VCaP (cell line): ENCODE data around the gene WRAP73.

Experiments
- H3K27ac ChIP-seq: fragments of 450-650 bp; 2 replicates; pipeline ENCODE4 v1.5.1; 2017
- TF ChIP-seq, protein P1 (sequence below): fragments of 450-650 bp; conservative IDR thresholded peaks from 2 replicates; pipeline ENCODE4 v1.5.1; 2017; ENCODE audit warnings: mild to moderate bottlenecking, moderate library complexity

Gene WRAP73

DNA sequence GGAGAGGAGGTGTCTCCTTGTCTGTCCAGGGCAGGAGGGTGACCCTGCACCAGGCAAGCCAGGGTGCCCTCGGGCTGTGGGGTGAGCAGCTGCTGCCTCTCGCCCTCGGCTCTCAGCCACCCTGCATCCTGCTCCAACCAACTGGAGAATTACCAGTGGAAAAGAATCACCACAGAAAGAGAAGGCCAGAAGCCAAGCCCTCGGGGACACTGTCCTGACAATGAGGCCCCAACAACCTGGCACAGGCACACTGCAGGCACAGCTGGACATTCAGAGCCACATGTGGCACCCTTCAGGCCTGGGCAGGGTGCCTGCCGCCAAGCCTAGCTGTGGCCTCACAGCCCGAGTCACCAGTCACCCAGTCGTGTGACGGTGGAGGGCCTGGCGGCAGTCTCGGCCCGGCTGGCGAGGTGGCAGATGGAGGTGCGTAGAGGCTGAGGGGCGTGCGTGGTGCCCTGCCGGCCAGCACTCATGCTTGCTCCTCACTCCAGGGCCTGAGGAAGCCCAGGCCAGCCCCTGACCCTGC is 50.6 kb downstream of the WRAP73 start:
- TF ChIP-seq, protein P1, sequence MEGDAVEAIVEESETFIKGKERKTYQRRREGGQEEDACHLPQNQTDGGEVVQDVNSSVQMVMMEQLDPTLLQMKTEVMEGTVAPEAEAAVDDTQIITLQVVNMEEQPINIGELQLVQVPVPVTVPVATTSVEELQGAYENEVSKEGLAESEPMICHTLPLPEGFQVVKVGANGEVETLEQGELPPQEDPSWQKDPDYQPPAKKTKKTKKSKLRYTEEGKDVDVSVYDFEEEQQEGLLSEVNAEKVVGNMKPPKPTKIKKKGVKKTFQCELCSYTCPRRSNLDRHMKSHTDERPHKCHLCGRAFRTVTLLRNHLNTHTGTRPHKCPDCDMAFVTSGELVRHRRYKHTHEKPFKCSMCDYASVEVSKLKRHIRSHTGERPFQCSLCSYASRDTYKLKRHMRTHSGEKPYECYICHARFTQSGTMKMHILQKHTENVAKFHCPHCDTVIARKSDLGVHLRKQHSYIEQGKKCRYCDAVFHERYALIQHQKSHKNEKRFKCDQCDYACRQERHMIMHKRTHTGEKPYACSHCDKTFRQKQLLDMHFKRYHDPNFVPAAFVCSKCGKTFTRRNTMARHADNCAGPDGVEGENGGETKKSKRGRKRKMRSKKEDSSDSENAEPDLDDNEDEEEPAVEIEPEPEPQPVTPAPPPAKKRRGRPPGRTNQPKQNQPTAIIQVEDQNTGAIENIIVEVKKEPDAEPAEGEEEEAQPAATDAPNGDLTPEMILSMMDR, result no peak

DNA sequence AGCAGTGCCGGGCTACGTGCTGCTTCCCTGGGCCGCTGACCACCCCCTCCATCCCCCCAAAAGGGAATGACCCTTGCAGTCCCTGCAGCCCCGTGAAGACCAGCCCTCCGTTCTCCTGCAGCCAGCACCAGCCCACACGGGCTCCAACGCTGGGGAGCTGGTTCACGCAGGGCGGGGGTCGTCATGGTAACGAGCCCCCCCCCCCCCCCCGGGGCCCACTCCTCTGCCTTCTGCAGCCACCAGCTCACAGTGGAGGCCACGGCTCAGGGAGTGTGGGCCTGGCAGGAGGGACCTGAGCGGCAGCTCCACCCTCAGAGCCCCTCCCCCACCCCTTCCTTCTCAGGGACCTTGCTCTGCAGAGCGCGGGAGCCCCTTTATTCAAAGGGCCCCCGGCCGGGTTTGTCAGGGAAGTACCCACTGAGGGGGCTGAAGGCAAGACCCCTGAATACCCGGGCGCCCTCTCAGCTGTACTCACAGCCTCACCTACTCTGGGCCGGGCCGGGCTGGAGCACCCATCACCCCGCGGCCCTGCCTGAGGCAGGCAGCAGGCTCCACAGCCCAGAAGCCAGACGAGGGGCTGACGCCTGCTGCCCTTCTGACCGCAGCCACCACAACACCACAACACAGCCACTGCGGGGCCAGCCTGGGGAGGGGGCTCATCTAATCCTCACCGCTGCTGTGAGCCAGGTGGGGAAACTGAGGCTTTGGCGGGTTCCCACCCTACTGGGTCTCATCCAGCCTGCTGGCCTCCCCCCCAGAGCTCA is 51.2 kb downstream of the WRAP73 start:
- TF ChIP-seq, protein P1, result no peak
- no peak overlapping the region for H3K27ac ChIP-seq

More for the DNA sequence above, 50.6 kb downstream of the WRAP73 start:
- no peak overlapping the region for H3K27ac ChIP-seq

DNA sequence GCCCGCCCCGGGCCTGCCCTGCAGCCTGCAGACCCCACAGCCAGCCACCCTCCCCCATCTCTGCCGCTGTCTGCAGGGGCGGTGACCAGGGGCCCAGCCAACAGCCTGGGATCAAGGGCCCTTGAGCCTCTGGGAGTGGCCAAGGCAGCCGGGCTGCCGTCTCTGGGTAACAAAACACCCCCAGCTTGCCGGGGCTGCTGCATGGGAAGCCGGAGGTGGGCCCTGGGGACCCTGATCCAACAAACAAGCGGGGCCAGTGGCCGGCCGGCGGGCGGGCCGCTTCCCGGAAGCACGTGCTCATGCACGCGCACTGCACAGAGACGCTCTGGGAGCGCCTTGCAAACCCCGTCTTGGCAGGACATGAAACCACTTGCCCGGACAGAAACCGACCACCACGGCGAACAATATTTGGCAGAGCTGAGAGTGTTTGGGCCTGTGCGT is 51.8 kb downstream of the WRAP73 start:
- H3K27ac ChIP-seq, result no peak overlapping the region
- TF ChIP-seq, protein P1, result no peak

DNA sequence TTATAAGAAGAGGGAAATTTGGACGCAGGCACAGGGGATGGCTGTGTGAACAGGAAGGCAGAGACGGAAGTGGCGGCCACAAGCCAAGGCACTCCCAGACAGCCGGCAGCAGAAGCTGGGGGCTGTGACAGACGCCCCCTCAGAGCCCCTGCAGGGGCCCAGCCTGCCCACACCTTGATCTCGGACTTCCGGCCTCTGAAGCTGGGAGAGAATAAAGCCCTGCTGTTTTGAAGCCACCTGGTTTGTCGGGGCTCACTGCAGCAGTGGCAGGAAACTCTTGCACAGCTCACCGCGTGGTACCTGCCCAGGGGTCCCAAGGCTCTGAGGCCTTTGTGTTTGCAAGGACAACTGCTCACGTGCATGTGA is 52.3 kb downstream of the WRAP73 start:
- no peak overlapping the region for H3K27ac ChIP-seq
- TF ChIP-seq, protein P1, result no peak

DNA sequence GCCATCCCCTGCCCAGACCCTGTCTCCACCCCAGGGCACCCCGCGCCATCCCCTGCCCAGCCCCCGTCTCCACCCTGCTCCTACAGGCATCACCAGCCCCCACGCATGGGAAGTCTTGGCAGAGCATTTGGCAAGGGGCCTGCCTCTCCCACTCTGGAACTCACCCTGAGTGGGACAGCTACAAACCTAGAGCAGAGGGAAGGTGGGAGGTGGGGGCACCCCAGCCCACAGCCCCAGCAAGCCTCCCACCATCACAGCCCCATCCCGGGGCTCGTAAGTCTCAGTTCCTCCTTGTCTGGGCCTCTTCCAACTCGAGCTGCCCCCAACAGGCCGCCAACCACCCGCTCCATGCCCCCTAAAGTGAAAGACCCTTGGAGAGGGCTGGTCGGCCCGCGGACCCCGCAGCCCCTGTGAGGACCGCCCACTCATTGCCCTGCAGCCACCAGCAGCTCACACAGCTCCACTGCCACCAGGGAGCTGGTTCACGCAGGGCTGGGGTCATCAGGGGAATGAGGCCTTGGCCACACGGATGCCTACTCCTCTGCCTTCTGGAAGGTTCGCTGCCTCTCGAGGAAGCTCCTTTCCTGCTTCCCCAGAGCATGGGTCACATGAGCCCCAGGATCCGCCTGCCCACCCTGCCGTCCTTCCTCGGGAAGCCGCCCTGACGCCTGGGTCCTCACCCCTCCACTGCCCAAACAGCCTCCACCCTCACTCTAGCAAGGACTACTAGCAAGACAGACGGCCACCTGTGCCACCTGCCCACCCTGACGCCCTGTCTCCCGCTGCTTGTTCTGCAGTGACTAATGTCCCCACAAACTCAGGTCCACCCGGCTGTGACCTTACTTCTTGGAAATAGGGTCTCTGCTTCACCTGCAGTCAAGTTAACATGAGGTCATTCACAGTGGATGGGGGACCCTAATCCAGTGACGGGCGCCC is 53.0 kb downstream of the WRAP73 start:
- no peak overlapping the region for H3K27ac ChIP-seq
- TF ChIP-seq, protein P1, result no peak

DNA sequence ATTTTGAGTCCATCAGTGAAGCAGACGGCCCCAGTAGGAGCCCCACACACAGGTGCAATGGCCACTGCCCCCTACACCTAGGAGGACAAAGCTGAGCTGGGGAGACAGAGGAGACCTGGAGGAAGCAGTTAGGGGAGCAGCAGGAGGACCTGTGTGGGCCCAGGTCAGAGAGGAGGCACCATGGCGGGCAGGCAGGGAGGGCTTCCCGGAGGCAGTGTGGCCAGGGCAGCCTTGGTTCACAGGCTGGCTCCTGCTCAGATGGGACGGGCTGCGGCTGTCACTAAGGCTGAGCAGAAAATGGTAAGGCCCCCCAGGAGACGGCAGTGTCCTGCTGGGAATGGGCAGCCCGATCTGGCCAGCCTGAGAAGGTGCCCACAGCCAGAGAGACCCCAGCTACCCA is 54.0 kb downstream of the WRAP73 start:
- TF ChIP-seq, protein P1, result no peak
- H3K27ac ChIP-seq, result no peak overlapping the region
